ENCODE results near the gene YBX2.
"Not testable (repeated sequence)": the region's sequence is repeated elsewhere in the genome, so short reads cannot be mapped to it uniquely, and the experiment has no call there.

The YBX2 gene

GRCh38 chr17:7294614-7295153 lies at the start of gene YBX2:
TSS of gene YBX2 (minus strand) at chr17:7294639. CDS start at chr17:7294500, 139 bp downstream.
- DNase-seq = peak; percentile 76 to 80
- TF ChIP-seq GATA1 (IDR thresholded peaks at IDR 0.05; ENCODE audit: low read depth, low read length) (no peak), POLR2A (IDR thresholded peaks at IDR 0.05; ENCODE audit: low read length) (no peak)

- TF ChIP-seq GATA1 (IDR thresholded peaks at IDR 0.05; ENCODE audit: low read depth, low read length) (no peak), POLR2A (IDR thresholded peaks at IDR 0.05; ENCODE audit: low read length) (no peak)
- DNase-seq = no peak
These were observed 48.8 kb upstream of the YBX2 start for GRCh38 chr17:7343250-7343649.

- TF ChIP-seq POLR2A (IDR thresholded peaks at IDR 0.05; ENCODE audit: low read length) = no peak
These were observed 47.4 kb upstream of the YBX2 start for GRCh38 chr17:7341842-7342241.

GRCh38 chr17:7340179-7340578 lies 45.7 kb upstream of the YBX2 start:
- TF ChIP-seq POLR2A (IDR thresholded peaks at IDR 0.05; ENCODE audit: low read length) = no peak
- no peak for TF ChIP-seq GATA1 (IDR thresholded peaks at IDR 0.05; ENCODE audit: low read depth, low read length)
- no peak for DNase-seq

More at GRCh38 chr17:7341842-7342241, 47.4 kb upstream of the YBX2 start:
- DNase-seq = no peak

- not testable (repeated sequence) for DNase-seq
These were observed 43.2 kb upstream of the YBX2 start for GRCh38 chr17:7337600-7337999.

GRCh38 chr17:7336240-7337175 lies 42.1 kb upstream of the YBX2 start, which contains the start of gene ACAP1:
TSS of gene ACAP1 (plus strand) at chr17:7336529. CDS start at chr17:7336735, 206 bp downstream.
- DNase-seq = peak; percentile 71 to 78
- TF ChIP-seq POLR2A (IDR thresholded peaks at IDR 0.05; ENCODE audit: low read length) = no peak
- TF ChIP-seq GATA1 (IDR thresholded peaks at IDR 0.05; ENCODE audit: low read depth, low read length) = no peak

GRCh38 chr17:7335765-7336164 lies 41.3 kb upstream of the YBX2 start:
- DNase-seq = not testable (repeated sequence)

- TF ChIP-seq GATA1 (IDR thresholded peaks at IDR 0.05; ENCODE audit: low read depth, low read length) (no peak), POLR2A (IDR thresholded peaks at IDR 0.05; ENCODE audit: low read length) (no peak)
- no peak for DNase-seq
These were observed 40.6 kb upstream of the YBX2 start for GRCh38 chr17:7334938-7335538.

- DNase-seq = peak in 1 of 2 experiments; percentile 28
These were observed 38.2 kb upstream of the YBX2 start for GRCh38 chr17:7332600-7333069.

GRCh38 chr17:7332111-7332510 lies 37.7 kb upstream of the YBX2 start:
- TF ChIP-seq POLR2A (IDR thresholded peaks at IDR 0.05; ENCODE audit: low read length) (no peak), GATA1 (IDR thresholded peaks at IDR 0.05; ENCODE audit: low read depth, low read length) (no peak)
- DNase-seq = no peak

- TF ChIP-seq POLR2A (IDR thresholded peaks at IDR 0.05; ENCODE audit: low read length) = no peak
- no peak for TF ChIP-seq GATA1 (IDR thresholded peaks at IDR 0.05; ENCODE audit: low read depth, low read length)
- no peak for DNase-seq
These were observed 36.2 kb upstream of the YBX2 start for GRCh38 chr17:7330638-7331015.

GRCh38 chr17:7329997-7330637 lies 35.7 kb upstream of the YBX2 start:
- DNase-seq = peak; percentile 86 to 89
- TF ChIP-seq POLR2A (IDR thresholded peaks at IDR 0.05; ENCODE audit: low read length) (no peak), GATA1 (IDR thresholded peaks at IDR 0.05; ENCODE audit: low read depth, low read length) (no peak)

GRCh38 chr17:7329374-7329996 lies 35.0 kb upstream of the YBX2 start:
- no peak for TF ChIP-seq GATA1 (IDR thresholded peaks at IDR 0.05; ENCODE audit: low read depth, low read length)
- TF ChIP-seq POLR2A (IDR thresholded peaks at IDR 0.05; ENCODE audit: low read length) = peak; percentile 63
- DNase-seq = peak; percentile 99 to 100

GRCh38 chr17:7328840-7329373 lies 34.5 kb upstream of the YBX2 start, which contains the start of gene NEURL4:
TSS of gene NEURL4 (minus strand) at chr17:7329335. CDS start at chr17:7329312, 23 bp downstream.
- no peak for DNase-seq
- TF ChIP-seq POLR2A (IDR thresholded peaks at IDR 0.05; ENCODE audit: low read length) (no peak), GATA1 (IDR thresholded peaks at IDR 0.05; ENCODE audit: low read depth, low read length) (no peak)
